Measurements from ENCODE around the gene SNX6. TPM values are rescaled to one million over a fixed set of nuclear protein-coding genes. Genes with fewer than 3 reads are reported as not detected.
"Not testable (repeated sequence)": the region's sequence is repeated elsewhere in the genome, so short reads cannot be mapped to it uniquely, and the experiment has no call there.

Gene SNX6
- total RNA-seq, 2 donors from 2014 or later: 67.3 to 87.2 TPM

- H3K4me1 Mint-ChIP-seq; H3K9me3 ChIP-seq (ENCODE audit: control insufficient read depth, low read length, poor library complexity, severe bottlenecking); H3K27me3 Mint-ChIP-seq; H3K36me3 Mint-ChIP-seq (ENCODE audit: low read depth); H3K27ac Mint-ChIP-seq; DNase-seq; H3K4me3 Mint-ChIP-seq; ATAC-seq: not testable (repeated sequence)
Measured at GRCh38 chr14:34652348-34652747, 22.4 kb upstream of the SNX6 start.

- no peak for DNase-seq
- no peak overlapping the region for H3K27ac Mint-ChIP-seq
- no peaks in the 10 kb centered on the region for H3K9me3 ChIP-seq (ENCODE audit: control insufficient read depth, low read length, poor library complexity, severe bottlenecking)
- no peak for ATAC-seq
- no peak overlapping the region for H3K4me3 Mint-ChIP-seq
- peaks cover 4% of the 10 kb centered on the region for H3K4me1 Mint-ChIP-seq
- H3K27me3 Mint-ChIP-seq: no peaks in the 10 kb centered on the region
- no peaks in the 10 kb centered on the region for H3K36me3 Mint-ChIP-seq (ENCODE audit: low read depth)
Measured at GRCh38 chr14:34650786-34651584, 21.0 kb upstream of the SNX6 start.

DNA sequence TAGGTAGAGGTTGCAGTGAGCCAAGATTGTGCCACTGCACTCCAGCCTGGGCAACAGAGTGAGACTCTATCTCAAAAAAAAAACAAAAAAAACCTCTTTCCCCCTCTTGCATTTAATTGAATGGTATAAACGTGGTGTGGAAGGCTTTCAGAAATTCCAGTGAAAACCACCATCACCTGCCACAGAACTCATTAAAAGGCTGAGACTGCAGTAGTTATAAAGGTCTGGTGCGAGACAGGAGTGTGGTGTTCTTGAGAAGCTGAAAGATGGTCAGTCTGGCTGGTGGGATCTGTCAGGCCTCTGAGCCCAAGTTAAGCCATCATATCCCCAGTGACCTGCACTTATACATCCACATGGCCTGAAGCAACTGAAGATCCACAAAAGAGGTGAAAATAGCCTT, 20.1 kb upstream of the SNX6 start:
- H3K4me1 Mint-ChIP-seq; H3K27me3 Mint-ChIP-seq; ATAC-seq; H3K36me3 Mint-ChIP-seq (ENCODE audit: low read depth); H3K4me3 Mint-ChIP-seq; DNase-seq; H3K27ac Mint-ChIP-seq; H3K9me3 ChIP-seq (ENCODE audit: control insufficient read depth, low read length, poor library complexity, severe bottlenecking): not testable (repeated sequence)

GRCh38 chr14:34649344-34649743, 19.4 kb upstream of the SNX6 start:
- Mint-ChIP-seq H3K27me3 (no peaks in the 10 kb centered on the region), H3K4me3 (no peak overlapping the region), H3K4me1 (peaks cover 6% of the 10 kb centered on the region), H3K27ac (no peak overlapping the region), H3K36me3 (ENCODE audit: low read depth) (no peaks in the 10 kb centered on the region)
- ATAC-seq (no peak), DNase-seq (no peak)
- H3K9me3 ChIP-seq (ENCODE audit: control insufficient read depth, low read length, poor library complexity, severe bottlenecking): no peaks in the 10 kb centered on the region

- DNase-seq: no peak
- H3K36me3 Mint-ChIP-seq (ENCODE audit: low read depth): no peaks in the 10 kb centered on the region
- no peaks in the 10 kb centered on the region for H3K27me3 Mint-ChIP-seq
Measured at GRCh38 chr14:34646570-34647255, 16.8 kb upstream of the SNX6 start.

DNA sequence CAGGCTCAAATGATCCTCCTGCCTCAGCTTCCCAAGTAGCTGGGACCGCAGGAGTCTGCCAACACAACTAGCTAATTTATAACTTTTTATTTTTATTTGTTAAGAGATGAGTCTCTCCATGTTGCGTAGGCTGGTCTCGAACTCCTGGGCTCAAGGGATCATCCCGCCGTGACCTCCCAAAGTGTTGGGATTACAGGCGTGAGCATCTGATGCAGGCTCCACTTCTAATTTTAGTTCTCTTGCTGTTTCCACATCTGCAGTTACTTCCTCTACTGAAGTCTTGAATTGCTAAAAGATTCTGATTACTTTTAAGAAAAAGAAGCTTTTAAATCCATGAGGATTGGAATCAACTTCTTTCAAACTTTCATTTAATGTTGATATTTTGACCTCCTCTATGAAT, 13.4 kb upstream of the SNX6 start:
- no peaks in the 10 kb centered on the region for H3K36me3 Mint-ChIP-seq (ENCODE audit: low read depth)
- peaks cover 5% of the 10 kb centered on the region for H3K27me3 Mint-ChIP-seq
- no peak overlapping the region for H3K27ac Mint-ChIP-seq
- peaks cover 5% of the 10 kb centered on the region for H3K4me1 Mint-ChIP-seq
- DNase-seq: no peak
- no peak for ATAC-seq
- H3K4me3 Mint-ChIP-seq: no peak overlapping the region
- H3K9me3 ChIP-seq (ENCODE audit: control insufficient read depth, low read length, poor library complexity, severe bottlenecking): no peaks in the 10 kb centered on the region

More at GRCh38 chr14:34646570-34647255, 16.8 kb upstream of the SNX6 start:
- Mint-ChIP-seq H3K4me3 (no peak overlapping the region), H3K4me1 (peaks cover 6% of the 10 kb centered on the region), H3K27ac (no peak overlapping the region)
- no peak for ATAC-seq
- no peaks in the 10 kb centered on the region for H3K9me3 ChIP-seq (ENCODE audit: control insufficient read depth, low read length, poor library complexity, severe bottlenecking)

DNA sequence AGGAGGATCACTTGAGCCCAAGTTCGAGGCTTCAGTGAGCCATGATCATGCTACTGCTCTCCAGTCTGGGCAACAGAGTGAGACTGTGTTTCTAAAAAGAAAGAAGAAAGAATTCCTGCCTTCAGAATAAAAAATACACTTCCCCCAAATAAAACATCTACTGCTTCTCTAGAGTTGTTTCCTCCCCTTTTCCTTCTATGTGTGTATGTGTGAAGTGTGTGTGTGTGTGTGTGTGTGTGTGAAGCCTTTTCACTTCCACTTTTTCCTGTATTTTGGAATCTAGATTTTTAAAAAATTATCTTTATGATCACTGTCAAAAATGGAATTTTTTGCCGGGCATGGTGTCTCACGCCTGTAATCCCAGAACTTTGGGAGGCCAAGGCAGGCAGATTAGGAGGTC, 12.6 kb upstream of the SNX6 start:
- ATAC-seq (no peak), DNase-seq (no peak)
- Mint-ChIP-seq H3K4me3 (no peak overlapping the region), H3K27ac (no peak overlapping the region), H3K36me3 (ENCODE audit: low read depth) (no peaks in the 10 kb centered on the region), H3K27me3 (peaks cover 5% of the 10 kb centered on the region), H3K4me1 (peaks cover 5% of the 10 kb centered on the region)
- no peaks in the 10 kb centered on the region for H3K9me3 ChIP-seq (ENCODE audit: control insufficient read depth, low read length, poor library complexity, severe bottlenecking)

- Mint-ChIP-seq H3K36me3 (ENCODE audit: low read depth) (no peaks in the 10 kb centered on the region), H3K4me1 (peaks cover 5% of the 10 kb centered on the region), H3K27me3 (peaks cover 5% of the 10 kb centered on the region), H3K4me3 (no peak overlapping the region), H3K27ac (no peak overlapping the region)
- H3K9me3 ChIP-seq (ENCODE audit: control insufficient read depth, low read length, poor library complexity, severe bottlenecking): no peaks in the 10 kb centered on the region
- DNase-seq (no peak), ATAC-seq (no peak)
Measured at GRCh38 chr14:34640826-34641225, 10.9 kb upstream of the SNX6 start.

- not testable (repeated sequence) for H3K36me3 Mint-ChIP-seq (ENCODE audit: low read depth); H3K27ac Mint-ChIP-seq; ATAC-seq; H3K9me3 ChIP-seq (ENCODE audit: control insufficient read depth, low read length, poor library complexity, severe bottlenecking); H3K4me3 Mint-ChIP-seq; DNase-seq; H3K4me1 Mint-ChIP-seq; H3K27me3 Mint-ChIP-seq
Measured at GRCh38 chr14:34634360-34634771, 4.4 kb upstream of the SNX6 start.

DNA sequence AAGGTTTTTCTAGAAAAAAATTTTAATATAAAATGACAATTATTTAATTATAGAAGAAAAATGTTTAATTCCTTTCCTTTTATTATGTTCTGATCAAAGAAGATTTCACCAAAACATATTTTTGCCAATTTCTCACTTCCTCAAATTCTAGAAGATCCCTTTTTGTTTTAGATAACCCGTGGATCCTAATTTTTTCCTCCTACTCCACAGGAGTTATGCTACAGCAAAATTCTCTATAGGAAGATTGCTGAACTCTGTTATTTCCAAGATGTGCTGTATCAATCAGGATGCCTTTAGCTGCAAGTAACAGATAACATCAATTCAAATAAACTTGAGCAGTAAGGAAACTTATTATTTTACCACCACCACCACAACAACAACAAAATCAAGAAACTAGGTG, 3.8 kb upstream of the SNX6 start:
- ATAC-seq: no peak
- H3K4me1 Mint-ChIP-seq: peaks cover 9% of the 10 kb centered on the region
- no peaks in the 10 kb centered on the region for H3K9me3 ChIP-seq (ENCODE audit: control insufficient read depth, low read length, poor library complexity, severe bottlenecking)
- H3K27ac Mint-ChIP-seq: no peak overlapping the region
- H3K27me3 Mint-ChIP-seq: no peaks in the 10 kb centered on the region
- DNase-seq: no peak
- peaks cover 2% of the 10 kb centered on the region for H3K36me3 Mint-ChIP-seq (ENCODE audit: low read depth)
- no peak overlapping the region for H3K4me3 Mint-ChIP-seq

DNA sequence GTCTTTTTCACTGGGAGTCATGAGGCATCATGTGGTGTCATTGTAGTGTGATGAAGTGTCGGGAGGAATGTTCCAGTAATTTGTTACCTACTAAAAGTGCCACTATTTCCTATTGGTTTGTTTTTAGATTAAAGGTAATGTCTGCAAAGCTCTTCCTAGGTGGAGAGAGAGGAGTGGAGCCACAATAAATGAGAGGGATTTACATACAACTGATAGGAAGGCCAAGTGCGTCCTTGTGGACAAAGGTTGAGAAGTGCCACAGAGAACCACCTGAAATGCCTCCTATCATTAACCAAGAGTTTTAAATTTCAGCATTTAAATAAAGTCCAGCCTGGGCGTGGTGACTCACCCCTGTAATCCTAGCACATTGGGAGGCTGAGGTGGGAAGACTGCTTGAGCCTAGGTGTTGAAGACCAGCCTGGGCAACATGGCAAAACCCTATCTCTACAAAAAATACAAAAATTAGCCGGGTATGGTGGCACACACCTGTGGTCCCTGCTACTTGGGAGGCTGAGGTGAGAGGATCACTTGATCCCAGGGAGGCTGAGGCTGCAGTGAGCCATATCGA, 2.5 kb upstream of the SNX6 start:
- H3K4me1 Mint-ChIP-seq: peaks cover 11% of the 10 kb centered on the region
- ATAC-seq (no peak), DNase-seq (no peak)
- peaks cover 2% of the 10 kb centered on the region for H3K36me3 Mint-ChIP-seq (ENCODE audit: low read depth)
- no peak overlapping the region for H3K4me3 Mint-ChIP-seq
- no peaks in the 10 kb centered on the region for H3K27me3 Mint-ChIP-seq
- H3K9me3 ChIP-seq (ENCODE audit: control insufficient read depth, low read length, poor library complexity, severe bottlenecking): no peaks in the 10 kb centered on the region
- H3K27ac Mint-ChIP-seq: no peak overlapping the region

- Mint-ChIP-seq H3K4me1 (peaks cover 12% of the 10 kb centered on the region), H3K27me3 (no peaks in the 10 kb centered on the region), H3K4me3 (peak overlapping the region; percentile 97), H3K27ac (peak overlapping the region; percentile 93), H3K36me3 (ENCODE audit: low read depth) (peaks cover 2% of the 10 kb centered on the region)
- no peaks in the 10 kb centered on the region for H3K9me3 ChIP-seq (ENCODE audit: control insufficient read depth, low read length, poor library complexity, severe bottlenecking)
- DNase-seq (no peak), ATAC-seq (no peak)
Measured at GRCh38 chr14:34629344-34629656, 648 bp downstream of the SNX6 start.

- H3K27me3 Mint-ChIP-seq: no peaks in the 10 kb centered on the region
- H3K36me3 Mint-ChIP-seq (ENCODE audit: low read depth): peaks cover 2% of the 10 kb centered on the region
- peaks cover 12% of the 10 kb centered on the region for H3K4me1 Mint-ChIP-seq
- DNase-seq: peak in 1 of 3 donors; percentile 12
- H3K4me3 Mint-ChIP-seq: peak overlapping the region; percentile 97
- H3K9me3 ChIP-seq (ENCODE audit: control insufficient read depth, low read length, poor library complexity, severe bottlenecking): no peaks in the 10 kb centered on the region
- peak overlapping the region; percentile 93 for H3K27ac Mint-ChIP-seq
- no peak for ATAC-seq
Measured at GRCh38 chr14:34628681-34629135, 1.2 kb downstream of the SNX6 start.
